AG09309 (cell line): ENCODE measurements around the gene SLAMF9.

Experiments
- DNase-seq: peaks from one replicate; pipeline ENCODE4 v3.0.0-alpha.2; 2010; ENCODE audit warnings: low read depth
- H3K4me3 ChIP-seq: 2 replicates; pipeline ENCODE4 v1.5.1; 2011; ENCODE audit warnings: mild to moderate bottlenecking, low read depth, low read length, moderate library complexity; ENCODE audit not compliant: control insufficient read depth
- TF ChIP-seq, protein P1 (sequence below): IDR thresholded peaks from 2 replicates; pipeline ENCODE4 v1.5.1; 2011; ENCODE audit warnings: mild to moderate bottlenecking, low read depth, low read length, inconsistent platforms; ENCODE audit not compliant: insufficient read depth, control insufficient read depth; ENCODE audit errors: missing control alignments

Gene SLAMF9

DNA sequence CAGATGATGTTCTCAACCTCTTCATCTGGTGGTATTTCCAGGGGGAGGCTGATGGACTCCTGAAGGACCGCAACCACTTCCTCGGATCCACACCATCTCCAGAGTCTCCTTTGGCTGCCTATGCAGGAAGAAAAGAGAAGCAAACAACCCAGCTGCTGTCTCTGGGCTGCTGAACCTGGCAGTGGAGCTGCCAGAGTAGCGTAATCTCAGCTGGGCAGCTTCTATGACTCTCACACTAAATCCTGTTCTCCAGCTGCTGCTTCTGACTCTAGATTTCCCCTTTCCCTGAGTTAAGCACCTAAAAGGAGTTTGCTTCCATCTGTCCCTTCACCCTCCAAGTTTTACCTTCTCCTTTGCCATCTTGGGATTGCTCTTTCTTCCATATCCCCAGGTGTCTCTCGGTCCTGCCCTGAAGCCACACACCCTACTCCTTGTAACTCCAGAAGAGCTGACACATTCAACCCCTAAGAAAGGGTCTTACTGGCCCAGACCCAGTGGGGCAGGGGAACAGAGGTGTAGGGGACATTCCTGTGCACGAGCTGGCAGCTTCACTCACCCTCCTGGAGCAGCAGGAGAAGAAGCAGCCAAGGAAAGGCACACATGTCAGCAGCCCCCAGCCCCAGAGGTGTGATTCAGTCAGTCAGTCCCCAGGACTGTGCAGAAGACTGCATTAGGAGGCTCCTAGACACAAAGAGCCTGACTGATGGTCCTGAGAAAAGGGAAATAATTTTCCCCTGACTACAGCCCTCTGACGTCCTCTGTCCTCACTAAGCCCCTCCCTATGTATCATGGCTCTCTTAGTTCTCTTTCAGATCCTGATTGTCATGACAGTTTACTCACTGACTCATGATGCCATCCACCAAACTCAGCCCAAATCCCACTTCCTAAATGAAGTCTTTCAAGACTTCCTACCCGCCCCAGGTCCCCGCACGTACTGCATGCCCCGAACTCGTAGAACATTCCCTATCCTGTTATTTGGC, at the start of gene SLAMF9:
SLAMF9 (minus strand) TSS at position 702 of the 980 bp plus-strand sequence; CDS start at position 602, 100 bp downstream.
- no peak for DNase-seq
- H3K4me3 ChIP-seq, result no peak within 1 kb of the TSS
- TF ChIP-seq, protein P1, sequence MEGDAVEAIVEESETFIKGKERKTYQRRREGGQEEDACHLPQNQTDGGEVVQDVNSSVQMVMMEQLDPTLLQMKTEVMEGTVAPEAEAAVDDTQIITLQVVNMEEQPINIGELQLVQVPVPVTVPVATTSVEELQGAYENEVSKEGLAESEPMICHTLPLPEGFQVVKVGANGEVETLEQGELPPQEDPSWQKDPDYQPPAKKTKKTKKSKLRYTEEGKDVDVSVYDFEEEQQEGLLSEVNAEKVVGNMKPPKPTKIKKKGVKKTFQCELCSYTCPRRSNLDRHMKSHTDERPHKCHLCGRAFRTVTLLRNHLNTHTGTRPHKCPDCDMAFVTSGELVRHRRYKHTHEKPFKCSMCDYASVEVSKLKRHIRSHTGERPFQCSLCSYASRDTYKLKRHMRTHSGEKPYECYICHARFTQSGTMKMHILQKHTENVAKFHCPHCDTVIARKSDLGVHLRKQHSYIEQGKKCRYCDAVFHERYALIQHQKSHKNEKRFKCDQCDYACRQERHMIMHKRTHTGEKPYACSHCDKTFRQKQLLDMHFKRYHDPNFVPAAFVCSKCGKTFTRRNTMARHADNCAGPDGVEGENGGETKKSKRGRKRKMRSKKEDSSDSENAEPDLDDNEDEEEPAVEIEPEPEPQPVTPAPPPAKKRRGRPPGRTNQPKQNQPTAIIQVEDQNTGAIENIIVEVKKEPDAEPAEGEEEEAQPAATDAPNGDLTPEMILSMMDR, result no peak

- TF ChIP-seq, protein P1, result no peak
- DNase-seq, result no peak
- H3K4me3 ChIP-seq, result no peak overlapping the region
Measured at GRCh38 chr1:160001440-160001839, 47.4 kb upstream of the SLAMF9 start.

GRCh38 chr1:159999204-159999603, 45.2 kb upstream of the SLAMF9 start:
- TF ChIP-seq, protein P1, result no peak
- no peak overlapping the region for H3K4me3 ChIP-seq
- no peak for DNase-seq

DNA sequence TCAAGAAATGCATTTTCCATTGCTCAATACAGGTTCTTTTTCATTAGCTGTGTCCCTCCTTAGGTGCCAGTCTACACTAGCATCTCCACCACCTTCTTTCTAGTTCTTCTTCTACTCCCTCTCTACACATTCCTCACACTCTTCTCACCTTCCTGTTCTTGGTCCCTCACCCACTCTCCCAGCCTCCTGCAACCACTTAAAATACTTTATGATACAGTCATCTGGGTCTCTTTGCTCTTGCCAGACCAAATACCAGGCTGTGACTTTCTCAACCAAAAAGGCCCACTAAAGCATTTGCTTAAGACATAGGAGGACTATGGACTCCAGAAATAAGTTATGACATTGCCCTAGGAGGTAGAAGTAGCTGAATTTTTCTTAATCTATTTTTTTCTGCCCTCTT, 42.6 kb upstream of the SLAMF9 start:
- DNase-seq, result peak; percentile 74
- no peak overlapping the region for H3K4me3 ChIP-seq
- TF ChIP-seq, protein P1, result no peak

DNA sequence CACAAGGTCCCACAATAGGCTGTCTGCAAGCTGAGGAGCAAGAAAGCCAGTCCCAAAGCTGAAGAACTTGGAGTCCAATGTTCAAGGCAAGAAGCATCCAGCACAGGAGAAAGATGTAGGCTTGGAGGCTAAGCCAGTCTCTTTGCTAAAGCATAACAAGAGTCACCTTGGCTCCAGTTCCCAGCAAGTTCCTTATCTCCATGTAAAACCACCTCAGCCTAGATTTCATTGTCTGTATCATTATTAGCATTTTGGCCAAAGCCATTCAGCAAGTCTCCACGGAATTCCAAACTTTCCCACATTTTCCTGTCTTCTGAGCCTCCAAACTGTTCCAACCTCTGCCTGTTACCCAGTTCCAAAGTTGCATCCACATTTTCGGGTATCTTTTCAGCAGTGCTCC, 40.9 kb upstream of the SLAMF9 start:
- no peak overlapping the region for H3K4me3 ChIP-seq
- TF ChIP-seq, protein P1, result no peak
- no peak for DNase-seq

DNA sequence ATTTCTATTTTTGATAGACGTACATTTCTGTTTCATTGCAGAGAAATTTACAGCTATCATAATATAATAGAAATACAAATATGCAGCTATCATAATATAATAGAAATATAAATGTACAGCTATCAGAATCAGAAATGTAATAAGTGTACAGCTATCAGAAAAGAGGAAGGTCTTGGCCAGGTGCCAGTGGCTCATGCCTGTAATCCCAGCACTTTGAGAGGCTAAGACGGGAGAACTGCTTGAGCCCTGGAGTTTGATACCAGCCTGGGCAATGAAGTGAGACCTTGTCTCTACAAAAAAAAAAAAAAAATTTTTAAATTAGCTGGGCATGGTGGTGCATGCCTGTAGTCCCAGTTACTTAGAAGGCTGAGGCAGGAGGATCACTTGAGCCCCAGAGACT, 39.9 kb upstream of the SLAMF9 start:
- H3K4me3 ChIP-seq, result no peak overlapping the region
- TF ChIP-seq, protein P1, result no peak
- no peak for DNase-seq

GRCh38 chr1:159992161-159992560, 38.1 kb upstream of the SLAMF9 start:
- H3K4me3 ChIP-seq, result no peak overlapping the region
- TF ChIP-seq, protein P1, result no peak
- DNase-seq, result no peak
